NCI-H1417 (cell line): ENCODE data around the gene KCNE3.
A peak's percentile ranks its signal among the peaks of the same experiment; 100 is the strongest.

Source experiments
- DNase-seq, 3 experiments: peaks; one replicate each; lab custom pipeline; 2025; lab: John Stamatoyannopoulos, UW

KCNE3 gene

GRCh38 chr11:74466916-74467885 lies at the start of gene KCNE3:
KCNE3 (minus strand) TSS chr11:74467549; CDS start chr11:74457563, 9,986 bp downstream.
- no peak for DNase-seq

DNA sequence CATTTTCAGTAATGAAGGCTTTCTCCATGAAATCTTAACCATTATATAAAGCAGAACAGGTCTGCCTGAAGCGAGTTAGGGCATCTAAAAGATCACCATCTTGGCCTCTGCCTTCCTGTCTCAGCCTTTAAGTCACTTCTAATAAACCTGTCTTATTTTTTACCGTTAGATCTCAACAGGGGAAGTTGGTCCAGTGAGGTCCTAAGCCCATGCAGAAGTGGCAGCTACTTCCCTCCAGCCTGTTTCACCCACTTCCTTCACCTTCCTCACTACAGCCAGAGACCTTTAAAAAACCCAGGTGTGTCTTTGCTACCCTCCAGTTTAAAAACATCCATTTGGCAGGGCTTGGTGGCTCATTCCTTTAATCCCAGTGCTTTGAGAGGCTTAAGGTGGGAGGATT lies 40.2 kb upstream of the KCNE3 start:
- no peak for DNase-seq

DNA sequence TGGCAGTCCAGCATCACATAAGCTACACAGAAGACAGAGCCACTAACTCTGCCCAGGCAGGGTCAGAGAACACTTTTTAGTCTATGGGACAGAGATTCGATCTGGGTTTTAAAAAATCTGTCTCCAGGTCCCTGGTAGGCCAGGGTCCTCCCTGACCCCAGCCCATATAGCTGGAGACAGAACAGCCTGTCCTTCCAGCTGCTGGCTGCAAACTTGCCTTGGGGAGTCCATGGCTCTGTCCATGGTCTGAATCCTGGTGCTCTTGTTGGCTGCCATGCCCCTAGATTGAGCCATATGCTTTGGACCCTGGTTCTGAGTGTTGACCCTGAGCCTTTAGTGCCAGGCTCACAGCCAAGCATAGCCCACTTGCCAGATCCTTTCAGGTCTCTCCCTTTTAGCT lies 39.5 kb upstream of the KCNE3 start:
- DNase-seq, result no peak

DNA sequence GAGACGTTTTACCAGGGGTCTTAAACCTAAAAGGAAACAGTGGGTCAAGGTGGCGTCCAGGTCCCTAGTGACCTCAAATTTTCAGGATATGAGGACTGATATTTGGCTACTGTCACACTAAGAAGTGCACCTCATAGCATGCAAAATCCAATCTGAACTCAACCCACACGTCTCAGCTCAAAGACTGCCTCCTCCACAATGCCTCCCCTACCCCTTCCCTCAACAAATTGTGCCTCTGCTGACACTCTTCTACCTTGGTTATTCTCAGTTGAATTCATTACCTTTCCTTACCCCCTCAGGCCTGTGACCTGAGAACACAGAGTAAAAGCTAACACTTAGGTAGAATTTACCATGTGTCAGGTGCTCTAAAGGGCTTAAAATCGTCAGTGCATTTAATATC lies 38.6 kb upstream of the KCNE3 start:
- DNase-seq, result no peak

- DNase-seq, result no peak
Measured at GRCh38 chr11:74504100-74504691, 36.8 kb upstream of the KCNE3 start.

GRCh38 chr11:74494916-74495315 lies 27.6 kb upstream of the KCNE3 start:
- DNase-seq, result no peak

DNA sequence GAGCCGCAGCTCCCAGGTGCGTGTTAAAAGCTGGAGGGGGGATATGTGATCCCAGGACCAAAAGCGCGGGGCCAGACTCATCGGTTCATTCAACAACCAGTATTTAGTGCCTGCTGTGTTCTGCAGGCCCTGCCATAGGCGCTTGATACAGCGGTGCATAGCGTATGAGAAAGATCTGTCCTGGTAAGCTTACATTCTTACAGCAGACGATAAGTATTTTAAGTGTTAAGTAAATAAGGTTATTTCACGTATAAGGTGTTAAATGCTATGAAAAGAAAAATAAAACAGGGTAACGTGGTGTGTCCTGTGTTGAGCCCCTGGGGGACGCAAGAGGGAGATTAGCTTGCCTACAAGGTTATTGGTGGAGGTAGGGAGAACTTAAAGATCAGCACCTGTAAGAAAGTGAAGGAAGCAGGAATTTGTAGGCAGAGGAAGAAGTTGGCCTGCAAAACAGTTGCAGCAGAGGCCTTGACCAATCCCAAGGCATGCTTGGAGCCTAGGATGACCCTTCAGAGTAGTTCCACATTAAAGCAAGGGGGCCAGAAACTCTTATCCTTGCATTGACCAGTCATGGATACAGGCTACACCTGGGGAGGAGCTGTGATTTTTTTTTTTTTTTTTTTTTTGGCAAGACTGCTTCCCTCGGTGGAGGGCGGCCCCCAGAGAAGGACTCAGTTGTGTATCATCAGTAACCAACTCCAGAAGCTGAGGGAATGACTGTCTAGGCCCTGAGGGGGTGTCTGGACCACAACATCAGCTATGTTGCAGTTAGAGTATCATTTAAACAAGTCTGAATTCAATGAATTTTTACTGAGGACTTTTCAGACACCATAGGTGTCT lies 26.7 kb upstream of the KCNE3 start:
- DNase-seq, result no peak

DNA sequence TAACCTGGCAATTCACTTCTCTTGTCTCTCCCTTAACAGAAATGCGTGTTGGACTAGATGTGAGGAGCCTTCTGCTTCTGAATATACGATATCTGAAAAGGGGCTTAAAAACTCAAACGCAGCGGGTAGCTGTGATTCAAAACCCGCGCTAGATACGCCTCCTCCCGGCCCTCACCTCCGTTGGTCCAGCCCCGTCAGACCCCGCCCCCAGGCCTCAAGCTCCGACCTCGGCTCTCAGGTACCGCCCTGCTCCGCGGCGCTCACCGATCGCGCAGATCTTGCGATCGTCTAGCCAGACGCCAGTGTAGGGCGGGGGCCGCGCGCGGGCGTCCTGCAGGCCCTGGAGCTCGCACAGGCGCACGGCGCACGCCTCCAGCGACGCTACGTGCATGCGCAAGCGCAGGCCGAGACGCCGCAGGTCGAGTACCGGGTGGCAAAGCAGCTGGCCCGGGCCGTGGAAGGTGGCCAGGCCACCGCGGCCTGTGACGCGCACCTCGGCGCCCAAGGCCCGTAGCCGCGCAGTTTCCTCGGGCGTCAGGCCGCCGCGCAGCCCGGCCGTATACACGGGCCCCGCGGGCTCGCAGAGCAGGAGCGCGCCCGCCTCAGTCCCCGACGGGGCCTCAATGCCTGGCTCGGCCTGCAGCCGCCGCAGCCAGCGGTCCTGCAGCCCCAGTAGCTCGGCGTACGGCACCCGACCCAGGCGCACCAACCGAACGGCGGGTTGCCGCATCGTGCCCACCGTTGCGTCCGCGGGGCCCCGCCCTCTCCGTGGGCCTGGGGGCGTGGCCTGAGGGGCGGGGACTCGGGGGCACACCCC lies 25.8 kb upstream of the KCNE3 start, which contains the start of gene LIPT2:
Gene LIPT2, minus strand, starts transcription at position 751 of the 817 bp plus-strand sequence. Its CDS starts 21 bp downstream, at position 730.
- peak; percentile 98 to 99 (median 99) for DNase-seq

DNA sequence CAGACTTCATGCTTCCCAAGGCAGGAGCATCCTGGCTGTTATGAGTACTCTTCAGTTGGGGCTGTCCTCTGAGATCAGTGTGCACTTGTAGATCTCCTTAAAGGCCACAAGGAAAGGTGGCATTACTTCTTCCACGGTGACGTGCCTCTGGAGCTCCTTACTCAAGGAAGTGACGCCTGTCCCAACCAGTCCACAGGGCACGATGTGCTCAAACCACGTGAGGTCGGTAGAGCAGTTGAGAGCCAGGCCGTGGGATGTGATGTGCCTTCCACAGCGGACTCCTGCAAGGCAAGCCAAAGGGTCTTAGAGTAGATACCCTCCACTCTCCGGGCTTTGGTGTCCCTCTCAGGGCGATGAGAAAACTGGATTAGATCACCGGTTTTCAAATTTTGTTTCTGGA lies 24.7 kb upstream of the KCNE3 start:
- peak in 1 of 3 experiments; percentile 22 for DNase-seq

GRCh38 chr11:74490941-74491340 lies 23.6 kb upstream of the KCNE3 start:
- no peak for DNase-seq

DNA sequence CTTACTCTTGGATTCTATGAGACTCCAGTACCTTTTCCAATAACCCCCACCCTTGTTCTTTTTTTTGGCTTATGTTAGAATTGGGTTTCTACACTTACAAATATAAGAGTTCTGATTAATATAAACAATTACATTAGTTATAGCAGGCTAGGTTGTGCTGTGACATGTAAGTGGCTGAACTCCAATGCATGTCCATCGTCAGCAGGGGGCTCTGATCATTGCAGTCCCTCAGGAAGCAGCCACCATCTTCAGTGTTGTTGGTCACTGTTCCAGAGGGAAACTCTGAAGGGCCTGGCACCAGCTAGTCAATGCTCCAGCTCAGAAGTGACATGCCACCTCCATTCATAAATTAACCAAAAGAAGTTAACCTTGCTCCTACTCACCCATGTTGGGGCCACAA lies 20.5 kb upstream of the KCNE3 start:
- DNase-seq, result no peak

GRCh38 chr11:74485868-74486267 lies 18.5 kb upstream of the KCNE3 start:
- no peak for DNase-seq

DNA sequence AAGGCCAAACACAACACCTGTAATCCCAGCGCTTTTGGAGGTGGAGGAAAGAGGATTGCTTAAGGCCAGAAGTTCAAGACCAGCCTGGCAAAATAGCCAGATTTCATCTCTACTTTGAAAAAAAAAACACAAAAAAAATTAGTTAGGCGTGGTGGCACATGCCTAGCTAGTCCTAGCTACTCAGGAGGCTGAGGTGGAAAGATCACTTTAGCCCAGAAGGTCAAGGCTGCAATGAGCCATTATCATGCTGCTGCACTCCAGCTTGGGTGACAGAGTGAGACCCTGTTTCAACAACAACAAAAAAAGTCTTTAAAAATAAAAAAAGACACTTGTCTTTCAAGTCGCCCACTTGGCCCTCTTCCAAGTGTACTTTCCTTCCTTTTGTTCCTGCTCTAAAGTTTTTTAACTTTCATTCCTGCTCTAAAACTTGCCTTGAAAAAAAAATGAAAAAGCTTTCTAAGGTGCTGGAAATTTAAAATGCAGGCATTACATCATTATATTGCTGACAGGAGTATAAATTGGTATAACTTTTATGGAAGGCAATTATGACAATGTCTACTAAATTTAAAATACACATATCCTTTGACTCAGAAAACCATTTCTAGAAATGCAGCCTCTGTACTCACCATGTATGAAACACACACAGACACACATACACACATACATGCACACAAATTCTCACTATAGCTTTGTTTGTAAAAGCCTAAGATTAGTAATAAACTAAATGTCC lies 13.5 kb upstream of the KCNE3 start:
- no peak for DNase-seq

- DNase-seq, result no peak
Measured at GRCh38 chr11:74479732-74480123, 12.4 kb upstream of the KCNE3 start.

DNA sequence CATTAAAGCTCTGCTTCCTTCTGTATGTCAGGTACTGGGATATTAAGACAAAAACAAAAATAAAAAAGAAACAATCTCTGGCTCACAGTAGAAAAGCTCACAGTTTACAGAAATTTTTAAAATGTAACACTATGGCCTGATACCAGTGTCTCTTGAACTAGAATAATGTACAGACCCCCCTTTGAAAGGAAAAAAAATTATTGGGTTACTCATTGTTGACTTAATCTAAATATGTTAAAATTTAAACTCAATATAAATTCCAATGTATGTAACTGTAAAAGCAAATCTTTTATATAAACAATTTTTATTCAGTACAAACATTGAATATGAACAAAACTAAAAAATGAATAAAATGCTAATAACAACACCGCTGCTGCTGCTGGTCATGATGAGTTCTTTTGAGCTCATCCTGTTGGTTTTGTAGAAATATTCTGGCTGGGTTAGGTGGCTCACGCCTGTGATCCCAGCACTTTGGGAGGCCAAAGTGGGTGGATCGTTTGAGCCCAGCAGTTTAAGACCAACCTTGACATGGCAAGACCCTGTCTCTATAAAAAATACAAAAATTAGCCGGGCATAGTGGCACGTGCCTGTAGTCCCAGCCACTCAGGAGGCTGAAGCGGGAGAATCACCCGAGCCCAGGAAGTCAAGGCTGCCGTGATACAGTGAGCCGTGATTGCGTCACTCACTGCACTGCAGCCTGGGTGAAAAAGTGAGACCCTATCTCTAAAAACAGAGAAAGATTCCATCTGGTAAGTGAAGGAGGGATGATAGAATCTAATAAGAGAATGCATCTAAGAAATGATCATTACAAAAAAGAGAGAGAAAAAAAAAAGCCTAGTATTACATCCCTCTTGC lies 11.8 kb upstream of the KCNE3 start:
- DNase-seq, result no peak

- DNase-seq, result no peak
Measured at GRCh38 chr11:74476536-74476935, 9.2 kb upstream of the KCNE3 start.

- DNase-seq, result no peak
Measured at GRCh38 chr11:74474316-74474715, 7.0 kb upstream of the KCNE3 start.

GRCh38 chr11:74473382-74474173 lies 6.2 kb upstream of the KCNE3 start:
- DNase-seq, result no peak
